Keratinocyte (primary cell): ENCODE measurements around the gene CCL11. TPM values are rescaled to one million over a fixed set of nuclear protein-coding genes. Genes with fewer than 3 reads are reported as not detected.

Experiments used
- DNase-seq: peaks from one replicate; pipeline ENCODE4 v3.0.0-alpha.2; 2011; ENCODE audit warnings: low read depth, missing footprints, low spot score
- FAIRE-seq: peaks from 2 replicates; lab custom pipeline; 2011; peaks lifted over from hg19 to GRCh38; lab: Jason Lieb, UNC
- H2AFZ ChIP-seq: 2 replicates; pipeline ENCODE4 v1.6.0; 2012; ENCODE audit warnings: low read length, control low read depth, inconsistent platforms; ENCODE audit not compliant: control insufficient read depth
- H3K27ac ChIP-seq: 2 replicates; pipeline ENCODE4 v1.5.1; 2011; ENCODE audit warnings: low read length; ENCODE audit not compliant: control insufficient read depth, insufficient read depth
- H3K27me3 ChIP-seq: 3 replicates; pipeline ENCODE4 v1.6.0; 2011; ENCODE audit warnings: low read length; ENCODE audit not compliant: control insufficient read depth, insufficient read depth; ENCODE audit errors: extremely low read depth
- H3K36me3 ChIP-seq, 2 experiments: 2 replicates in 1 of 2; 3 replicates in 1 of 2; pipeline ENCODE4 v1.5.1; 2011; ENCODE audit warnings: low read length in 2 of 2, mild to moderate bottlenecking in 1 of 2; ENCODE audit not compliant: control insufficient read depth in 2 of 2, insufficient read depth in 2 of 2; ENCODE audit errors: extremely low read depth in 1 of 2
- H3K4me1 ChIP-seq: 3 replicates; pipeline ENCODE4 v1.5.1; 2011; ENCODE audit warnings: low read length; ENCODE audit not compliant: control insufficient read depth, insufficient read depth; ENCODE audit errors: extremely low read depth
- H3K4me2 ChIP-seq: 3 replicates; pipeline ENCODE4 v1.6.0; 2011; ENCODE audit warnings: low read depth, low read length; ENCODE audit not compliant: control insufficient read depth, insufficient read depth; ENCODE audit errors: extremely low read depth
- H3K4me3 ChIP-seq, 3 experiments: fragments of 200-600 bp in 1 of 3; sonication (generic) in 1 of 3; 2 replicates in 2 of 3; 3 replicates in 1 of 3; pipeline ENCODE4 v1.5.1; 2011 to 2016; ENCODE audit warnings: low read length in 3 of 3, mild to moderate bottlenecking in 3 of 3, control low read depth in 2 of 3, inconsistent platforms in 1 of 3, low read depth in 1 of 3, mixed read lengths in 1 of 3, mixed run types in 1 of 3, moderate library complexity in 1 of 3; ENCODE audit not compliant: control insufficient read depth in 2 of 3, insufficient read depth in 2 of 3; ENCODE audit errors: extremely low read depth in 1 of 3
- H3K79me2 ChIP-seq: 2 replicates; pipeline ENCODE4 v1.6.0; 2012; ENCODE audit warnings: low read length; ENCODE audit not compliant: control insufficient read depth, insufficient read depth
- H3K9ac ChIP-seq: 3 replicates; pipeline ENCODE4 v1.6.0; 2011; ENCODE audit warnings: low read length; ENCODE audit not compliant: control insufficient read depth, insufficient read depth; ENCODE audit errors: extremely low read depth
- H3K9me1 ChIP-seq: 3 replicates; pipeline ENCODE4 v1.6.0; 2011; ENCODE audit warnings: low read length; ENCODE audit not compliant: control insufficient read depth, insufficient read depth; ENCODE audit errors: extremely low read depth
- H3K9me3 ChIP-seq: 2 replicates; pipeline ENCODE4 v1.5.1; 2012; ENCODE audit warnings: low read depth, low read length; ENCODE audit not compliant: control insufficient read depth
- H4K20me1 ChIP-seq: 3 replicates; pipeline ENCODE4 v1.6.0; 2011; ENCODE audit warnings: low read length; ENCODE audit not compliant: control insufficient read depth, insufficient read depth; ENCODE audit errors: extremely low read depth
- EZH2 ChIP-seq: IDR thresholded peaks from one replicate; pipeline ENCODE4 v1.6.1; 2012; ENCODE audit warnings: inconsistent platforms, mild to moderate bottlenecking, low read length, moderate library complexity
- dilution Hi-C: fragments of 300-500 bp; cut with MboI; formaldehyde crosslinking; loops from one replicate; pipeline ENCODE4 v1.7.0; 2020; ENCODE audit warnings: low sequenced_read_pairs; ENCODE audit not compliant: extremely low pct_ligation_motif_present
- polyA plus RNA-seq, 5 experiments: library from polyadenylated mRNA; depleted of rRNA in 3 of 5; stranded (reverse) in 3 of 5; stranded (forward) in 1 of 5; unstranded in 1 of 5; fragments of >200 nt; gene quantifications; 1 replicate in 1 of 5; 2 replicates in 3 of 5; 3 replicates in 1 of 5; pipeline versions ENCODE4 v1.2.1 to v1.2.3, GENCODE V29; 2011 to 2012; ENCODE audit warnings: missing spikeins in 2 of 5, low read depth in 1 of 5, low replicate concordance in 1 of 5
- TF ChIP-seq, protein P1 (sequence below), 3 experiments: IDR thresholded peaks in 1 of 3; conservative IDR thresholded peaks in 1 of 3; optimal IDR thresholded peaks in 1 of 3; 2 replicates in 2 of 3; 3 replicates in 1 of 3; pipeline versions ENCODE3 to v1.5.1; 2011; ENCODE audit warnings: low read length in 3 of 3, mild to moderate bottlenecking in 3 of 3, moderate library complexity in 2 of 3, control low read depth in 1 of 3, inconsistent platforms in 1 of 3; ENCODE audit not compliant: insufficient read depth in 2 of 3; ENCODE audit errors: extremely low read depth in 1 of 3

Gene CCL11
- polyA plus RNA-seq, 1 donor (not counting 4 experiments of a cell fraction or from before 2014, with no cell fraction given) = not detected

DNA sequence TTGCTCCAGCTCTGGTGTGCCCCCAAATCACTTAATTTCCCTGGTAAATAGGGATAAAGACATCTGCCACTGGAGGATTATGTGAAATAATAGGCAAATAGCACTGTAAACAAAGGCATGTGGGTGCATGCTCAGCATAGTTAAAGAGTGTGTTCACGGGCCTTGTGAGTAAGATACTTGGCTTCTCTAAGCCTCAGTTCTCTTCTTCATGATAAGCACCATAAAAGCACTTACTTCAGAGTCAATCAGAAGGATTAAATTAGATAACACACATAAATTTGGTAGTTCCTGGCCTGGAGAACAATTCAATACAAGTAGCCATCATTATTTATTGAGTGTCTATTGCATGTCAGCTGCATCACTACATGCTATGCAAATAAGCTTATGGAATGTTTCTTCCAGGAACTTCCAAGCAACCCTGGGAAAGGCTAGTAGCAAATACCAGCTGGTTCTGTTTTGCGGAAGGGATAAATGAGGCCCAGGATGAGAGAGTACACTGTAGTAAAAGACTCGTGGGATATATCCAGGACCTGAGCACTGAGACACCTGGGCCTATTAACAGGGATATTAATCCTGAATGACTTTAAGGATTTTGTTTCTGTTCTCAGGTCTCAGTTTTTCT, 14.5 kb downstream of the CCL11 start:
- Histone ChIP-seq H3K36me3 (no peaks in the 10 kb centered on the region), H3K4me2 (peak overlapping the region; percentile 34), H3K27ac (peak overlapping the region; percentile 64), H3K4me1 (peaks cover 30% of the 10 kb centered on the region), H3K9me1 (no peaks in the 10 kb centered on the region), H2AFZ (no peak overlapping the region), H3K9ac (peak overlapping the region; percentile 3), H3K79me2 (no peaks in the 10 kb centered on the region), H3K27me3 (no peaks in the 10 kb centered on the region), H4K20me1 (no peaks in the 10 kb centered on the region), H3K9me3 (no peaks in the 10 kb centered on the region), H3K4me3 (no peak overlapping the region)
- dilution Hi-C loops = no loop called here
- TF ChIP-seq EZH2 = no peak
- TF ChIP-seq, protein P1, sequence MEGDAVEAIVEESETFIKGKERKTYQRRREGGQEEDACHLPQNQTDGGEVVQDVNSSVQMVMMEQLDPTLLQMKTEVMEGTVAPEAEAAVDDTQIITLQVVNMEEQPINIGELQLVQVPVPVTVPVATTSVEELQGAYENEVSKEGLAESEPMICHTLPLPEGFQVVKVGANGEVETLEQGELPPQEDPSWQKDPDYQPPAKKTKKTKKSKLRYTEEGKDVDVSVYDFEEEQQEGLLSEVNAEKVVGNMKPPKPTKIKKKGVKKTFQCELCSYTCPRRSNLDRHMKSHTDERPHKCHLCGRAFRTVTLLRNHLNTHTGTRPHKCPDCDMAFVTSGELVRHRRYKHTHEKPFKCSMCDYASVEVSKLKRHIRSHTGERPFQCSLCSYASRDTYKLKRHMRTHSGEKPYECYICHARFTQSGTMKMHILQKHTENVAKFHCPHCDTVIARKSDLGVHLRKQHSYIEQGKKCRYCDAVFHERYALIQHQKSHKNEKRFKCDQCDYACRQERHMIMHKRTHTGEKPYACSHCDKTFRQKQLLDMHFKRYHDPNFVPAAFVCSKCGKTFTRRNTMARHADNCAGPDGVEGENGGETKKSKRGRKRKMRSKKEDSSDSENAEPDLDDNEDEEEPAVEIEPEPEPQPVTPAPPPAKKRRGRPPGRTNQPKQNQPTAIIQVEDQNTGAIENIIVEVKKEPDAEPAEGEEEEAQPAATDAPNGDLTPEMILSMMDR (optimal IDR thresholded peaks at IDR 0.05 in 1 of 3, IDR thresholded peaks at IDR 0.05 in 1 of 3, conservative IDR thresholded peaks at IDR 0.05 in 1 of 3; ENCODE audit: extremely low read depth in 1 of 3, insufficient read depth in 2 of 3, low read length in 3 of 3) = no peak
- DNase-seq = peak; percentile 45
- FAIRE-seq = peak; percentile 90

DNA sequence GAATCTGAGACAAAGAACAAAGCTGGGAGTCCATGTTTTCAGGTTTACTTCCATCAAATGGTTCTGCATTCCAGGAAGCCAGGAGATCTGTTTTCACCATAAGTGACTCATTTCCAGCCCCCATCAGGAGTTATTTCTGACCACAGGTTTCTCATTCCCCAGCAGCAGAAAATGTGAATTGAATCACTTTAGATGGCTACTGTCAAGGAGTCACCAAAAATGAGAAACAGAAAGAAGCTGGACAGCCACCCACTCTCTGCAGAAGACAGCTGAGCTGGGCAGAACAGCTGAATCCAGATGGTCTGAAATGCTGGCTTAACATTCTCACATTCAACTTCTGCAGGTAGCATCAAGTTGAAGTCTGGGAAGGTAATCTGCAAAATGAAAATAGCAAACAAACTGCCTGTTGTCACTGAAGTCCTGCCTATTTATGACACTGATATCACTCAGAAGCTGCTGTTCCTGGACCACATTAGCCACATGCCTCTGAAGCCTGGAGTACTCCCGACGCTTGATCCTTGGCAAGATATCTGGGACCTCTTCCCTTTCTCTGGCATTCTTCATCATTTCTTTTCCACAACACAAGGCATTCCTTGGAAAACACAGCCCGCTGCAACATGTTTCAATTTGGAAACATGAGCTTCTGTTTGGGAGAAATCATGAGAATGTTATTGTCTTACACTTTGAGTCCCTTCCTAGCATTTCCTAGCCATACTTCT, 15.3 kb downstream of the CCL11 start:
- Histone ChIP-seq H3K9ac (no peak overlapping the region), H3K4me2 (peak overlapping the region; percentile 9)

More for the DNA sequence above, 15.3 kb downstream of the CCL11 start:
- H3K79me2 ChIP-seq = no peaks in the 10 kb centered on the region
- peak; percentile 68 for DNase-seq
- H3K27ac ChIP-seq = peak overlapping the region; percentile 64
- no peak for TF ChIP-seq EZH2
- TF ChIP-seq, protein P1 (optimal IDR thresholded peaks at IDR 0.05 in 1 of 3, IDR thresholded peaks at IDR 0.05 in 1 of 3, conservative IDR thresholded peaks at IDR 0.05 in 1 of 3; ENCODE audit: extremely low read depth in 1 of 3, insufficient read depth in 2 of 3, low read length in 3 of 3) = no peak
- peak; percentile 75 for FAIRE-seq
- H3K4me1 ChIP-seq = peaks cover 30% of the 10 kb centered on the region
- no peaks in the 10 kb centered on the region for H4K20me1 ChIP-seq
- no peaks in the 10 kb centered on the region for H3K9me1 ChIP-seq
- no peaks in the 10 kb centered on the region for H3K27me3 ChIP-seq
- no peak overlapping the region for H2AFZ ChIP-seq
- H3K36me3 ChIP-seq = no peaks in the 10 kb centered on the region
- no peaks in the 10 kb centered on the region for H3K9me3 ChIP-seq
- H3K4me3 ChIP-seq = no peak overlapping the region
- dilution Hi-C loops = no loop called here
